ENCODE data around the gene HIKESHI. TPM values are rescaled to one million over a fixed set of nuclear protein-coding genes. Genes with fewer than 3 reads are reported as not detected.

The HIKESHI gene
- total and polyA plus RNA-seq, 2 of the 8 experiments (the other 6 are each of a cell fraction or from before 2014, with no cell fraction given): 65.4 to 90.2 TPM

GRCh38 chr11:86377972-86378371 is 75.9 kb downstream of the HIKESHI start:
- ChIA-PET POLR2A (ENCODE audit: partially characterized antibody) (no interaction called here), CTCF (ENCODE audit: partially characterized antibody) (interaction anchor here (1.6 kb wide), 1 partner anchor 44 kb away, joined by 8 read pairs; no protein-coding TSS in a partner anchor)
- Histone ChIP-seq H4K91ac (replicated peaks; ENCODE audit: insufficient read length, low read length) (no peak overlapping the region), H4K20me1 (replicated peaks in 1 of 2; ENCODE audit: control insufficient read depth in 1 of 2, insufficient read depth in 2 of 2, low read length in 2 of 2) (no peaks in the 10 kb centered on the region), H3K9ac (replicated peaks in 1 of 4; ENCODE audit: extremely low read depth in 1 of 4, low read depth in 3 of 4, low read length in 3 of 4) (no peak overlapping the region), H3K79me1 (ENCODE audit: low read depth, low read length) (no peaks in the 10 kb centered on the region), H3K4ac (replicated peaks; ENCODE audit: insufficient read length, low read depth, low read length) (no peak overlapping the region), H3K18ac (ENCODE audit: extremely low read depth, low read length) (no peak overlapping the region), H3K27ac (ENCODE audit: low read depth, low read length) (no peak overlapping the region), H3K9me3 (ENCODE audit: insufficient read depth in 2 of 2, low read depth in 1 of 2, low read length in 1 of 2) (no peaks in the 10 kb centered on the region), H4K8ac (ENCODE audit: extremely low read depth, insufficient read depth, low read length) (no peak overlapping the region), H3K4me1 (replicated peaks in 1 of 4; ENCODE audit: control insufficient read depth in 3 of 4, insufficient read depth in 4 of 4, low read length in 3 of 4) (peaks cover 0 to 2% (median 0%) of the 10 kb centered on the region in 4 experiments; a peak in 1 of 7 replicates), H4K5ac (ENCODE audit: insufficient read length, low read depth, low read length) (no peak overlapping the region), H2BK120ac (replicated peaks; ENCODE audit: low read depth, low read length) (no peak overlapping the region), H3K4me2 (ENCODE audit: insufficient read depth in 1 of 2, low read depth in 2 of 2, low read length in 2 of 2) (no peak overlapping the region), H3K36me3 (ENCODE audit: control insufficient read depth in 2 of 4, insufficient read depth in 4 of 4, low read length in 3 of 4) (no peaks in the 10 kb centered on the region), H3K56ac (replicated peaks; ENCODE audit: insufficient read length, low read depth, low read length) (no peak overlapping the region), H3K14ac (ENCODE audit: insufficient read length) (no peak overlapping the region), H3K27me3 (replicated peaks in 1 of 4; ENCODE audit: control insufficient read depth in 3 of 4, extremely low read depth in 1 of 4, insufficient read depth in 3 of 4, low read length in 3 of 4) (peaks cover 0 to 3% (median 0%) of the 10 kb centered on the region in 4 experiments; a peak in 2 of 7 replicates), H3K23ac (ENCODE audit: insufficient read length) (no peak overlapping the region), H3K23me2 (ENCODE audit: low read depth, low read length) (peaks cover 5% of the 10 kb centered on the region; the same call in 1 of the 2 replicates), H2AFZ (ENCODE audit: low read length) (no peak overlapping the region), H3K79me2 (ENCODE audit: control insufficient read depth in 1 of 2, insufficient read depth in 2 of 2, low read length in 2 of 2) (no peaks in the 10 kb centered on the region), H2BK12ac (ENCODE audit: low read depth, low read length) (no peak overlapping the region), H2BK20ac (ENCODE audit: low read length) (no peak overlapping the region), H3K4me3 (ENCODE audit: extremely low read depth in 1 of 4, insufficient read depth in 2 of 4, low read depth in 3 of 4, low read length in 4 of 4) (no peak overlapping the region), H2BK15ac (ENCODE audit: low read length) (no peak overlapping the region), H2AK5ac (ENCODE audit: low read depth, low read length) (no peak overlapping the region), H2BK5ac (ENCODE audit: low read depth, low read length) (no peak overlapping the region)
- DNase-seq (ENCODE audit: low read depth in 1 of 2, low spot score in 2 of 2) (no peak), FAIRE-seq (no peak)
- TF ChIP-seq POLR2AphosphoS5 (IDR thresholded peaks at IDR 0.05; ENCODE audit: low read depth, low read length): no peak
- 0 out of 2 replicates have a peak, but pooled peaks have one; percentile 35 for TF ChIP-seq MAFK (IDR thresholded peaks at IDR 0.05; ENCODE audit: low read depth, low read length)
